Effector memory CD8-positive, alpha-beta T cell (primary cell): ENCODE measurements around the gene CNTLN.
"Not testable (repeated sequence)": the region's sequence is repeated elsewhere in the genome, so short reads cannot be mapped to it uniquely, and the experiment has no call there.

Source experiments
- ATAC-seq: fragments of 150-1000 bp; cut with Tn5 transposase; replicated peaks from 2 replicates; pipeline ENCODE4 v1.10.0; 2021; ENCODE audit warnings: mild to moderate bottlenecking, moderate library complexity
- DNase-seq, 3 experiments: peaks; one replicate each; pipeline ENCODE4 v3.0.0; 2021
- H3K27ac Mint-ChIP-seq, 2 donors: one replicate each; pipeline ENCODE4 v1.8.0; 2022; ENCODE audit warnings: mild to moderate bottlenecking in 2 of 2, mixed read lengths in 2 of 2, moderate library complexity in 2 of 2
- H3K27me3 Mint-ChIP-seq, 2 donors: one replicate each; pipeline ENCODE4 v1.8.0; 2022; ENCODE audit warnings: mixed read lengths in 2 of 2
- H3K36me3 Mint-ChIP-seq: one replicate; pipeline ENCODE4 v1.8.0; 2022; ENCODE audit warnings: mild to moderate bottlenecking, moderate library complexity, mixed read lengths; ENCODE audit not compliant: insufficient read depth
- H3K4me1 Mint-ChIP-seq, 2 donors: one replicate each; pipeline ENCODE4 v1.8.0; 2022; ENCODE audit warnings: low read depth in 2 of 2, mixed read lengths in 2 of 2
- H3K4me3 Mint-ChIP-seq, 2 donors: one replicate each; pipeline ENCODE4 v1.8.0; 2022; ENCODE audit warnings: mild to moderate bottlenecking in 2 of 2, mixed read lengths in 2 of 2, moderate library complexity in 2 of 2
- H3K9me3 Mint-ChIP-seq, 2 donors: one replicate each; pipeline ENCODE4 v1.8.0; 2022; ENCODE audit warnings: mixed read lengths in 2 of 2

CNTLN gene

GRCh38 chr9:17481565-17481964 is 346.7 kb downstream of the CNTLN start:
- H3K4me3 Mint-ChIP-seq = no peak overlapping the region
- no peak for ATAC-seq
- H3K36me3 Mint-ChIP-seq = no peaks in the 10 kb centered on the region

GRCh38 chr9:17484906-17485305 is 350.1 kb downstream of the CNTLN start:
- Mint-ChIP-seq H3K9me3 (peaks cover 0 to 1% of the 10 kb centered on the region in 2 donors), H3K27ac (no peak overlapping the region), H3K4me1 (no peaks in the 10 kb centered on the region), H3K27me3 (no peaks in the 10 kb centered on the region), H3K4me3 (no peak overlapping the region), H3K36me3 (no peaks in the 10 kb centered on the region)
- ATAC-seq (no peak), DNase-seq (no peak)

More at GRCh38 chr9:17481565-17481964, 346.7 kb downstream of the CNTLN start:
- Mint-ChIP-seq H3K4me1 (no peaks in the 10 kb centered on the region), H3K27me3 (no peaks in the 10 kb centered on the region), H3K9me3 (peaks cover 0 to 1% of the 10 kb centered on the region in 2 donors), H3K27ac (no peak overlapping the region)
- DNase-seq = no peak

- Mint-ChIP-seq H3K27me3 (no peaks in the 10 kb centered on the region), H3K36me3 (no peaks in the 10 kb centered on the region), H3K9me3 (peaks cover 0 to 1% of the 10 kb centered on the region in 2 donors), H3K4me1 (no peaks in the 10 kb centered on the region), H3K4me3 (no peak overlapping the region), H3K27ac (no peak overlapping the region)
- DNase-seq (no peak), ATAC-seq (no peak)
Observed at GRCh38 chr9:17486396-17486795, 351.6 kb downstream of the CNTLN start.

- Mint-ChIP-seq H3K36me3 (no peaks in the 10 kb centered on the region), H3K27me3 (no peaks in the 10 kb centered on the region), H3K4me1 (no peaks in the 10 kb centered on the region), H3K27ac (no peak overlapping the region), H3K4me3 (no peak overlapping the region), H3K9me3 (peaks cover 0 to 1% of the 10 kb centered on the region in 2 donors)
- DNase-seq (no peak), ATAC-seq (no peak)
Observed at GRCh38 chr9:17487467-17487866, 352.6 kb downstream of the CNTLN start.

- Mint-ChIP-seq H3K4me1 (no peaks in the 10 kb centered on the region), H3K4me3 (no peak overlapping the region), H3K9me3 (peaks cover 0 to 1% of the 10 kb centered on the region in 2 donors), H3K27ac (no peak overlapping the region), H3K27me3 (no peaks in the 10 kb centered on the region), H3K36me3 (no peaks in the 10 kb centered on the region)
- ATAC-seq (no peak), DNase-seq (no peak)
Observed at GRCh38 chr9:17488662-17489061, 353.8 kb downstream of the CNTLN start.

GRCh38 chr9:17490110-17490509 is 355.3 kb downstream of the CNTLN start:
- Mint-ChIP-seq H3K36me3 (no peaks in the 10 kb centered on the region), H3K4me1 (no peaks in the 10 kb centered on the region)

GRCh38 chr9:17491780-17492179 is 356.9 kb downstream of the CNTLN start:
- ATAC-seq (no peak), DNase-seq (no peak)
- Mint-ChIP-seq H3K4me3 (no peak overlapping the region), H3K27ac (no peak overlapping the region), H3K9me3 (peaks cover 0 to 3% of the 10 kb centered on the region in 2 donors), H3K36me3 (no peaks in the 10 kb centered on the region), H3K27me3 (no peaks in the 10 kb centered on the region), H3K4me1 (no peaks in the 10 kb centered on the region)

More at GRCh38 chr9:17490110-17490509, 355.3 kb downstream of the CNTLN start:
- DNase-seq (no peak), ATAC-seq (no peak)
- Mint-ChIP-seq H3K4me3 (no peak overlapping the region), H3K27ac (no peak overlapping the region), H3K9me3 (no peaks in the 10 kb centered on the region), H3K27me3 (no peaks in the 10 kb centered on the region)

GRCh38 chr9:17503196-17503595 is 368.4 kb downstream of the CNTLN start:
- Mint-ChIP-seq H3K36me3 (no peaks in the 10 kb centered on the region), H3K9me3 (peaks cover 6% of the 10 kb centered on the region in 2 donors), H3K27ac (no peak overlapping the region), H3K27me3 (no peaks in the 10 kb centered on the region), H3K4me1 (no peaks in the 10 kb centered on the region), H3K4me3 (no peak overlapping the region)
- DNase-seq (no peak), ATAC-seq (no peak)

GRCh38 chr9:17509151-17509550 is 374.3 kb downstream of the CNTLN start:
- H3K36me3 Mint-ChIP-seq = no peaks in the 10 kb centered on the region
- no peak overlapping the region for H3K27ac Mint-ChIP-seq
- no peaks in the 10 kb centered on the region for H3K27me3 Mint-ChIP-seq
- ATAC-seq (no peak), DNase-seq (no peak)
- H3K4me3 Mint-ChIP-seq = no peak overlapping the region
- H3K4me1 Mint-ChIP-seq = no peaks in the 10 kb centered on the region
- peaks cover 12 to 13% of the 10 kb centered on the region in 2 donors for H3K9me3 Mint-ChIP-seq

- Mint-ChIP-seq H3K27me3 (no peaks in the 10 kb centered on the region), H3K9me3 (peaks cover 9 to 13% of the 10 kb centered on the region in 2 donors), H3K27ac (no peak overlapping the region), H3K4me1 (no peaks in the 10 kb centered on the region), H3K36me3 (no peaks in the 10 kb centered on the region), H3K4me3 (no peak overlapping the region)
- ATAC-seq (no peak), DNase-seq (no peak)
Observed at GRCh38 chr9:17509701-17510100, 374.9 kb downstream of the CNTLN start.

GRCh38 chr9:17519761-17520160 is 384.9 kb downstream of the CNTLN start:
- ATAC-seq (no peak), DNase-seq (no peak)
- Mint-ChIP-seq H3K9me3 (peaks cover 10% of the 10 kb centered on the region in 2 donors), H3K4me3 (no peak overlapping the region), H3K27me3 (no peaks in the 10 kb centered on the region), H3K36me3 (no peaks in the 10 kb centered on the region), H3K27ac (no peak overlapping the region), H3K4me1 (no peaks in the 10 kb centered on the region)

GRCh38 chr9:17520268-17521064 is 385.6 kb downstream of the CNTLN start:
- H3K9me3 Mint-ChIP-seq = peaks cover 8 to 9% of the 10 kb centered on the region in 2 donors
- H3K27ac Mint-ChIP-seq = no peak overlapping the region
- ATAC-seq (no peak), DNase-seq (no peak)
- H3K36me3 Mint-ChIP-seq = no peaks in the 10 kb centered on the region
- no peak overlapping the region for H3K4me3 Mint-ChIP-seq
- H3K27me3 Mint-ChIP-seq = no peaks in the 10 kb centered on the region
- H3K4me1 Mint-ChIP-seq = no peaks in the 10 kb centered on the region

GRCh38 chr9:17521100-17521855 is 386.4 kb downstream of the CNTLN start:
- peaks cover under 1 to 2% of the 10 kb centered on the region in 2 donors for H3K9me3 Mint-ChIP-seq
- H3K27me3 Mint-ChIP-seq = no peaks in the 10 kb centered on the region
- H3K36me3 Mint-ChIP-seq = no peaks in the 10 kb centered on the region
- ATAC-seq = no peak
- H3K27ac Mint-ChIP-seq = no peak overlapping the region
- DNase-seq = no peak
- H3K4me1 Mint-ChIP-seq = no peaks in the 10 kb centered on the region
- no peak overlapping the region for H3K4me3 Mint-ChIP-seq

- not testable (repeated sequence) for DNase-seq, ATAC-seq, H3K27ac Mint-ChIP-seq, H3K4me3 Mint-ChIP-seq, H3K9me3 Mint-ChIP-seq, H3K27me3 Mint-ChIP-seq, H3K4me1 Mint-ChIP-seq, H3K36me3 Mint-ChIP-seq
Observed at GRCh38 chr9:17526726-17527125, 391.9 kb downstream of the CNTLN start.
